HG02943 (cell line): ENCODE results near the gene ADIRF.
"Not testable (repeated sequence)": the region's sequence is repeated elsewhere in the genome, so short reads cannot be mapped to it uniquely, and the experiment has no call there.

Source experiments
- ATAC-seq: cut with Tn5 transposase; IDR thresholded peaks from one replicate; pipeline ENCODE4 v1.9.1; 2021; ENCODE audit warnings: mild to moderate bottlenecking, low read depth, moderate library complexity; ENCODE audit not compliant: unreplicated experiment

Gene ADIRF

DNA sequence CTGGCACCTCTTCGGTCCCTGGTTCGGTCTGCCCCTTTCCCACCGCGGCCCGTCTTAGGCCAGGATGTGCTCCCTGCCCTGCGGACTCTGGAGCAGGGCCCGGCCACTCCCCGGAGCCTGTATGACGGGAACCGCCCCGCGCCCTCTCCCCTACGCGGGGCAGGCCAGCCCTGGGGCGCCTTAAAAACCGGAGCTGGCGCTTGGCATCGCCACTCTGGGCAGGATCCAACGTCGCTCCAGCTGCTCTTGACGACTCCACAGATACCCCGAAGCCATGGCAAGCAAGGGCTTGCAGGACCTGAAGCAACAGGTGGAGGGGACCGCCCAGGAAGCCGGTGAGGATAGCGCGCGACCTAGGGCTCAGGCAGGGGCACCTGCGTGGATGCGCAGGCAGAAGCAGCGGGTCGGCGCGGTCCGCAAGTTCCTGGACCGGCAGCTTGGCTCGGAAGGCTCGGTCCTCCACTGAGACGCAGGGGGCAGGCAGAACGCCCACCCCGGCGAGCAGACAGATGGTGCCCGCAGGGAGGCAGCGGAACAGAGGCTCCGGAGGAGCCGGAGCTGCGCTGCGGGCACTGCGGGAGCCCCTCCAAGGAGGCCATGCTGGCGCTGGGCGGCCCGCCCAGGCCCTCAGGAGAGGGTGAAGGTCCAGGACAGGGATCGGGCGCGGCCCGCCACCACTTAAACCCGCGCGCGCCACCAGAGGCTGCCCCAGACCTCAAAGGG lies at the start of gene ADIRF:
ADIRF (plus strand) TSS at position 212 of the 723 bp plus-strand sequence; CDS start at position 275, 63 bp downstream.
- ATAC-seq: no peak

- ATAC-seq: no peak
Observed at GRCh38 chr10:86922553-86922961, 45.7 kb upstream of the ADIRF start.

DNA sequence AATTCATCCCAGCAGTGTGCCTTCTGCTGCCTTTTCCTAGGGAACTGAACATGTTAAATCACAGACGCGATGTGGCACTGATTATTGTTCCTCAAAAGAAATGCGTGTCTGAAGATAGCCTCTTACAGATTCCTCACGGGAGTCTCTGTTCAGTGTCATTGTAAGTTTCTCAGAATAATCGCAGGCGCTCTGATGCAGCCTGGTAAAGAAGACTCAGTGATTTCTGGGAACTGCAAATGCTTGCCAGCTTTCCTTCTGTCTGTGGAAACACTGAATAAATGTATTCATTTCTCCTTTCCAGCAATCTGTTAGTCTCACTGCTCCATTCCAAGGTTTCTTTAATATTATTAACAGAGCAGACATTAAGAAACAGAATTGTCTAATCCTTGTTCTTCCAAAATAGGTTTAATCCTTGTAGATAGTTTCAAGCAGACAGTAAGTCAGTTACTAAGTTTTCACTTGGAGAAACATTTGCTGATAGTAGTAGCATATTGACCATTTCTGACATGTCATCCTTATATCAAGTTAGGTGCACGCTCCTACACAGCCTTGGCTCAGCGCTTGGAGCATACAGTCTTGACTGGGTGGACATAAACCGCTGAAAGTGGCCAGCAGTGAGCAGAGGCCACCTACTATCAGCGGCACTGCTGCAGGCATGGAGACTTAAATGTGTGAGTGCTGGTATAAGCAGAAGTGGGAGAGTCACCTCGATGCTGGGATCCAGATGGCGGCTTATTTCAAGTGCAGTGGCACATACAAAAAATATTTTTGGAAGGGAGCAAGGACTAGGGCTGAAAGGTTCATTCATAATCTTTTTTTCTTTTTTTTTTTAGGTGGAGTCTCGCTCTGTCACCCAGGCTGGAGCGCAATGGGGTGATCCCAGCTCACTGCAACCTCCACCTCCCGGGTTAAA lies 38.6 kb upstream of the ADIRF start:
- ATAC-seq: no peak

GRCh38 chr10:86931872-86932271 lies 36.4 kb upstream of the ADIRF start:
- ATAC-seq: no peak

GRCh38 chr10:86932674-86933073 lies 35.6 kb upstream of the ADIRF start:
- no peak for ATAC-seq

DNA sequence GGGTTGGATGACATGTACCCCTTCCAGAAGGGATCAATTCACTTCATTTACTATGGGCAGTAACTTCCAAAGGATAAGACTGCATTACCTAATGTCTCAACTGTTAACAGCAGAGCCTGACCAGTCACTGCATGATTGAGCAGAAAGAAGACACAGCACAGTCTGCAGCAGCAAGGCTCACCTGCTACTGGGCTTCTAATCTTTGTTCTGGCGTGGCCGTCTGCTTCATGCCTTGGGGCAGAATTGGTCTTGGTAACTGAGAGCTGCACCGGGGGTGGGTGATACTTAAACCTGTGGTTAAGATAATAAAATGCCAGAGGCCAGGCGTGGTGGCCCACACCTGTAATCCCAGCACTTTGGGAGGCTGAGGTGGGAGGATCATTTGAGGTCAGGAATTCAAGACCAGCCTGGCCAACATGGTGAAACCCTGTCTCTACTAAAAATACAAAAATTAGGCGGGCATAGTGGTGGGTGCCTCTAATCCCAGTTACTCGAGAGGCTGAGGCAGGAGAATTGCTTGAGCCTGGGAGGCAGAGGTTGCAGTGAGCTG lies 34.0 kb upstream of the ADIRF start:
- ATAC-seq: not testable (repeated sequence)

DNA sequence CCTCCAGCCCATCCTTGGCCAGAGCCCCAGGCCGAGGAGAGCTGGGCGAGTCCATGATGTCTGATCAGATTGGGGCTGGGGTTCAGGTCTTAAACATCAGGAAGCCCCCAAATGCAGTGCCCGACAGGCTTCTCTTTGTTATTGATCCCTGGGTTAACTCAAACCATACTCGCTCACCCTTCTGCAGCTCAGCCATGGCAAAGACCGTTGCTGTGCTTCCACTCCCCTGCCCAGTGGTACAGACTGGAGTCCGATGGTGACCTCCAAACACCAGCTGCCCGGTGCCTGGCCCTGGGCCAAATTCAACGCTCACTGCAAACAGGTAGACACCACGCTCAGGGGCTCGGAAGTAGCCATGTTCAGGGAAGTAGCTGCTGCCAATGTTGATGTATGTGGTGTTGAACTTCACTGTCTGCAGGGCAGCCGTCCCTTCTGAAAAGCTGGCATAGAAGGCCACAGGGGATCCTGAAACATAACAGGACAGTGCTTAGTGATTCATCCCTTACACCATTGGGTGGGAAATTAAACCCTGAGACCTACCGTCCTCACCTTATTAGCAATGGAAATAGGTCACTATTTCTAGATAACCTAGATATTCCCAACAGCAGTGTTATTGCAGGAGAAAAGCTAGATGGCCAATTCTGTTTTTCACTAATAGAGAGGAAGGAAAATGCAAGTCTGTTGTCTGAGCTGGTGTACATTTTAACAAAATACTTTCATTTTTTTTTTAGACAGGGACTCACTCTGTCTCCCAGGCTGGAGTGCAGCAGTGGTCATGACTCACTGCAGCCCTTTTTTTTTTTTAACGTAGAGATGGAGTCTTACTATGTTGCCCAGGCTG lies 31.4 kb upstream of the ADIRF start:
- ATAC-seq: no peak

GRCh38 chr10:86937502-86938154 lies 30.7 kb upstream of the ADIRF start:
- ATAC-seq: no peak

DNA sequence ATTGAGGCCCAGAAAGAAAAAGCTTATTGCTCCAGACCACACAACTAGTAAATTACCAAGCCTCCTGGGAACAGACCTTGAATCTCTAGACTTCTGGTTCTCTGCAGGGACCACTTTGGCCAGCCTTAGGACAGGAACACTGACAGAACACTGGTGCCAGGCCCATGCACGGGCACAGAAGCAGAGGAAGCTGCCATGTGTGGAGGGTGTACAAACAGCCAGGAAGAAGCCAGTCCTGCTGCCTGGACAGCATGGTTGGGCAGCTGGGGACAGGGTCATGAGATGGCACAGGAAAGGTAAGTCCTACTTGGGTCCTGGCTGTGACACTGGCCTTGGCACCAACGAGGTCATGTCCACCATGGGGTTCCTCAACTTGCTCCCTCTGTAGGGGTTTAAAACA lies 30.0 kb upstream of the ADIRF start:
- no peak for ATAC-seq

DNA sequence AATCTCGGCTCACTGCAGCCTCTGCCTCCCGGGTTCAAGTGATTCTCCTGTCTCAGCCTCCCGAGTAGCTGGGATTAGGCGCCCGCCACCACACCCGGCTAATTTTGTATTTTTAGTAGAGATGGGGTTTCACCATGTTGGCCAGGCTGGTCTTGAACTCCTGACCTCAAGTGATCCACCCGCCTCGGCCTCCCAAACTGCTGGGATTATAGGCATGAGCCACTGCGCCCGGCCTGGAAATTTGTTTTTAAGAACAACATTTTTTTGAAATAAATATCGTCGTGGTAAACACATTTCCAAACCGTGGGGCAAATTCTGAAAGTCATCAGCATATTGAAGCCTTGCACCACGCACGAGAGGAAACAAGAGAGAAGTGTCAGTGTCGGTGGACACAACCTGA lies 28.2 kb upstream of the ADIRF start:
- not testable (repeated sequence) for ATAC-seq

GRCh38 chr10:86940677-86941076 lies 27.6 kb upstream of the ADIRF start:
- ATAC-seq: no peak

DNA sequence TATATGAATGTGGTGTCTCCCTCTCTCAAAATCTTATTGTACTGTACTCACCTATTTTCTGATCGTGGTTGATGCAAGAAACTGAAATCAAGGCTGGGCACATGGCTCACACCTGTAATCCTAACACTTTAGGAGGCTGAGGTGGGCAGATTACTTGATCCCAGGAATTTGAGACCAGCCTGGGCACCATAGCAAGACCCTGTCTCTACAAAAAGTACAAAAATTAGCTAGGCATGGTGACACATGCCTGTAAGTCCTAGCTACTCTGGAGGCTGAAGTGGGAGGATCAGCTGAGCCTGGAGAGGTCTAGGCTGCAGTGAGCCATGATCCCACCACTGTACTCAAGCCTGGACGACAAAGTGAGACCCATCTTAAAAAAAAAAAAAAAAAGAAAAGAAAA lies 26.9 kb upstream of the ADIRF start:
- no peak for ATAC-seq

DNA sequence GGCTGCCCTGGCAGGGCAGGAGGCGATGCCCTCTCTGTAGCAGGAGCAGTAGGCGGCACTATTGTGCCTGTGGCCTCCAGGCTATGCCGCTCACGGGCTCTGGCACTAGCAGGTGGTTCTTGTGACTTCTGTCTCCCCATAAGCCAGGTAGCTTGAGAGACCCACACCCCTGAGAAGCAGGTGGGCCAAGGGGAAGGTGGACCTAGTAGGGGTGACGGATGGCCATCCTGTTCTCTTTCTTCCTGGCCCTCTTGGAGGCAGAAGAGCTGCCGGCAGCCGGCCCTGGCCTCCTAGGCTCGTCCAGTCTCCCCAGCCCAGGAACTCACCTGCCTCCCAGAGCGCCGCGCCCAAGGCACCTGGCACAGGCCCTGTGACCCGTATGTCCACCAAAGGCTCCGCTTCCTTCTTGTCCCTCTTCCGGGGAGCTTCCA lies 26.3 kb upstream of the ADIRF start:
- no peak for ATAC-seq

DNA sequence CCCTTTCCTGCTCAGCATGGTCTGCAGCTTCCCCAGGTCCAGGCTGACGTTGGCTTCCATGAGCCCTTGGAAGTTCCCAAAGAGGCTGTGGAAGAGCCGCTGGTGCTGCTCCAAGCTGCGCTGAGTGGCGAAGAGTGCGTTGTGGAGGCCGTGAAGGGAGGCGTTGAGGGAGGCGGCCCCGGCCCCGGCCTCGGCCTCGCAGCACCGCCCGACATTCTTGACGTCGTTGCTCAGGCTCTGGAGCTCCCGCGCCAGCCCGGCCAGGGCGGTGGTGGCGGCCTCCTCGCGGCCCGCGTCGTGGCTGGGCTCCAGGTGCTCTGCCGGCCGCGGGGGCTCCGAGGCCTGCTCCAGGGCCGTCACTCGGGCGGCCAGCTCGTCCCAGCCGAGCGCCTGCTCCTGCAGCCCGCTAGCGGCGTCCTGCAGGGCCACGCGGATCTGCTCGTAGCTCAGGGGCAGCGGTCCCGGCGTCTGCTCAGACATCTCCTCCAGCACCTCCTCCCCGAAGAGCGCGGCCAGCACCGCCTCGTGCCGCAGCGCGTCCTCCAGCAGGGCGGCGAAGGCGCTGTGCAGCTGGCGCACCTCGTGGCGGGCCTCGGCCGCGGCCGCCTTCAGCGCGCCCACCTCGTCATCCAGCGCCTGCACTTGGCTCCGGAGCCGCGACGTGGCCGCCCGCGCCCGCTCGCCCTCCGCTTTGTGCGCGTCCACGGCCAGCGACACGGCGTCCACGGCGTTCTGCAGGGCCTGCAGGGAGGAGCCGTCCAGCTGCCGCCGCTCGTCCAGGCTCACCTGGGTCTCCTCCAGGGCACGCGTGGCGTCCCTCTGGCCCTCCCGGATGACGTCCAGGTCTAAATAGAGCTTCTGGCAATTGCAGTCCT lies 25.6 kb upstream of the ADIRF start:
- ATAC-seq: no peak

- no peak for ATAC-seq
Observed at GRCh38 chr10:86943316-86944030, 24.8 kb upstream of the ADIRF start.

DNA sequence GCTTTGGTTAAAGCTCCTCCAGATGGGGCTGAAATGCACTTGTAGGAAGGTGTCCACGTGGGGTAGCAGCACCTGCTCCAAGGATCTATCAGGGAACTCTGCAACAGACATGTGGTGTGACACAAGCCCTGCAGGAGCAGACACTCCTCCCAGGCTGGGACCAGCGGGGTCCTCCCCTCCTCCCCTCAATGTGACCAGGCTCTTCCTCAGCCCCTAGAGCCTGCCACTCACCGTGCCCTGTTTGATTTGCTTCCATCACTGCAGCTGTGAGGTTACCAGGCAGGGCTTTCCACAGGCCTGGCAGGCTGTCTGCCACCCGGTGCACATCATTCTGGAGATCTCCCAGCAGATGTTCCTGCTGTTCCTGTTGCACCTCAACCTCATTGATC lies 24.3 kb upstream of the ADIRF start:
- no peak for ATAC-seq

- no peak for ATAC-seq
Observed at GRCh38 chr10:86944471-86944870, 23.8 kb upstream of the ADIRF start.

- ATAC-seq: no peak
Observed at GRCh38 chr10:86944907-86945306, 23.4 kb upstream of the ADIRF start.
